ENCODE results near the gene PIP4K2C.

GRCh38 chr12:57581802-57582201, 9.2 kb upstream of the PIP4K2C start:
- TF ChIP-seq POLR2A (IDR thresholded peaks at IDR 0.05; ENCODE audit: low read depth, low read length): no peak
- no peak for TF ChIP-seq CTCF (conservative IDR thresholded peaks at IDR 0.05; ENCODE audit: low read depth, low read length)
- TF ChIP-seq CHD1 (IDR thresholded peaks at IDR 0.05; ENCODE audit: low read depth, low read length): no peak

All from IMR-90 (cell line).